Thyroid gland (tissue), 4 donors: ENCODE results near the gene SLC38A4.

Source experiments
- POLR2A ChIP-seq, 2 donors: fragments of 450-650 bp; IDR thresholded peaks; one replicate each; pipeline ENCODE4 v1.6.1; 2017; ENCODE audit warnings: antibody characterized with exemption in 2 of 2, mild to moderate bottlenecking in 2 of 2, moderate library complexity in 1 of 2
- TF ChIP-seq, protein P1 (sequence below), 6 experiments: fragments of 200-600 bp in 3 of 6; fragments of 450-650 bp in 3 of 6; sonication (generic) in 3 of 6; IDR thresholded peaks; one replicate each; pipeline ENCODE4 v1.5.1; 2016 to 2019; ENCODE audit warnings: antibody characterized with exemption in 6 of 6, mild to moderate bottlenecking in 2 of 6, inconsistent platforms in 1 of 6, moderate library complexity in 1 of 6

DNA sequence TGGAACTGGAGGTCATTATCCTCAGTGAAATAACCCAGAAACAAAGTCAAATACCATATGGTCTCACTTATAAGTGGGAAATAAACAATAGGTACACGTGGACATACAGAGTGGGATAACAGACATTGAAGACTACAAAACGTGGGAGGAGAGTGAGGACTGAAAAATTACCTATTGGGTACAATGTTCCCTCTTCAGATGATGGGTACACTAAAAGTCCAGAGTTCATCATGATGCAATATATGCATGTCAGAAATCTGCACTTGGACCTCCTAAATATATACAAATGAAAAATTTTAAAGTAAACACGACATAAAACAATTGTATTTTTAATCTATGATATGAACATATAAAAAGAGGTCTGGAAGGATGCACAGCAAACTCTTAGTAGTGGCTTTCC is 71.2 kb downstream of the SLC38A4 start:
- TF ChIP-seq, protein P1, sequence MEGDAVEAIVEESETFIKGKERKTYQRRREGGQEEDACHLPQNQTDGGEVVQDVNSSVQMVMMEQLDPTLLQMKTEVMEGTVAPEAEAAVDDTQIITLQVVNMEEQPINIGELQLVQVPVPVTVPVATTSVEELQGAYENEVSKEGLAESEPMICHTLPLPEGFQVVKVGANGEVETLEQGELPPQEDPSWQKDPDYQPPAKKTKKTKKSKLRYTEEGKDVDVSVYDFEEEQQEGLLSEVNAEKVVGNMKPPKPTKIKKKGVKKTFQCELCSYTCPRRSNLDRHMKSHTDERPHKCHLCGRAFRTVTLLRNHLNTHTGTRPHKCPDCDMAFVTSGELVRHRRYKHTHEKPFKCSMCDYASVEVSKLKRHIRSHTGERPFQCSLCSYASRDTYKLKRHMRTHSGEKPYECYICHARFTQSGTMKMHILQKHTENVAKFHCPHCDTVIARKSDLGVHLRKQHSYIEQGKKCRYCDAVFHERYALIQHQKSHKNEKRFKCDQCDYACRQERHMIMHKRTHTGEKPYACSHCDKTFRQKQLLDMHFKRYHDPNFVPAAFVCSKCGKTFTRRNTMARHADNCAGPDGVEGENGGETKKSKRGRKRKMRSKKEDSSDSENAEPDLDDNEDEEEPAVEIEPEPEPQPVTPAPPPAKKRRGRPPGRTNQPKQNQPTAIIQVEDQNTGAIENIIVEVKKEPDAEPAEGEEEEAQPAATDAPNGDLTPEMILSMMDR (IDR thresholded peaks at IDR 0.05): no peak
- no peak for TF ChIP-seq POLR2A (IDR thresholded peaks at IDR 0.05)
